ENCODE results near the gene IMP4. TPM values are rescaled to one million over a fixed set of nuclear protein-coding genes. Genes with fewer than 3 reads are reported as not detected.

The IMP4 gene
- total and polyA plus RNA-seq, 2 of the 13 experiments (the other 11 are each of a cell fraction or from before 2014, with no cell fraction given) = 142 to 158 TPM

DNA sequence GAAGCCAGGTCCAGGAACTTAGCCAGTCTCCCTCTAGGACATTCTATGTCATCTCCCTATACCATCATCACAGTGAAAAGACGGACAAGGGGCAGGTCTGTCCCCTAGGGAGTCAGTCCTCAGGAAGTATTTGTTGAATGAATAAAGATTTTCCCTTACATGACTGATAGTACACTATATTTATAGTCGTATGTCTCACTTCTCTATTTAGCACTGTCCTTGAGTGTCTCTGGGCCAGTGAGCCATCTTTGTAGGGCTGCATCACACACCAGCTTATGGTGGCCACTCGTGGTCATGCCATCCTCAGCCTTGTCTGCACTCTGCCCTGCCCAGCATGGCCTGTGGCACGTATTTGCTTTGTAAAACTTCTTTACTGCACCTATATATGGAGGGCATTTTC is 38.9 kb downstream of the IMP4 start (continued):
- TF ChIP-seq, protein P1, sequence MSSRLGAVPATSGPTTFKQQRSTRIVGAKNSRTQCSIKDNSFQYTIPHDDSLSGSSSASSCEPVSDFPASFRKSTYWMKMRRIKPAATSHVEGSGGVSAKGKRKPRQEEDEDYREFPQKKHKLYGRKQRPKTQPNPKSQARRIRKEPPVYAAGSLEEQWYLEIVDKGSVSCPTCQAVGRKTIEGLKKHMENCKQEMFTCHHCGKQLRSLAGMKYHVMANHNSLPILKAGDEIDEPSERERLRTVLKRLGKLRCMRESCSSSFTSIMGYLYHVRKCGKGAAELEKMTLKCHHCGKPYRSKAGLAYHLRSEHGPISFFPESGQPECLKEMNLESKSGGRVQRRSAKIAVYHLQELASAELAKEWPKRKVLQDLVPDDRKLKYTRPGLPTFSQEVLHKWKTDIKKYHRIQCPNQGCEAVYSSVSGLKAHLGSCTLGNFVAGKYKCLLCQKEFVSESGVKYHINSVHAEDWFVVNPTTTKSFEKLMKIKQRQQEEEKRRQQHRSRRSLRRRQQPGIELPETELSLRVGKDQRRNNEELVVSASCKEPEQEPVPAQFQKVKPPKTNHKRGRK (CRISPR knock-in tag; IDR thresholded peaks at IDR 0.05) = no peak
- TF ChIP-seq, protein P2, sequence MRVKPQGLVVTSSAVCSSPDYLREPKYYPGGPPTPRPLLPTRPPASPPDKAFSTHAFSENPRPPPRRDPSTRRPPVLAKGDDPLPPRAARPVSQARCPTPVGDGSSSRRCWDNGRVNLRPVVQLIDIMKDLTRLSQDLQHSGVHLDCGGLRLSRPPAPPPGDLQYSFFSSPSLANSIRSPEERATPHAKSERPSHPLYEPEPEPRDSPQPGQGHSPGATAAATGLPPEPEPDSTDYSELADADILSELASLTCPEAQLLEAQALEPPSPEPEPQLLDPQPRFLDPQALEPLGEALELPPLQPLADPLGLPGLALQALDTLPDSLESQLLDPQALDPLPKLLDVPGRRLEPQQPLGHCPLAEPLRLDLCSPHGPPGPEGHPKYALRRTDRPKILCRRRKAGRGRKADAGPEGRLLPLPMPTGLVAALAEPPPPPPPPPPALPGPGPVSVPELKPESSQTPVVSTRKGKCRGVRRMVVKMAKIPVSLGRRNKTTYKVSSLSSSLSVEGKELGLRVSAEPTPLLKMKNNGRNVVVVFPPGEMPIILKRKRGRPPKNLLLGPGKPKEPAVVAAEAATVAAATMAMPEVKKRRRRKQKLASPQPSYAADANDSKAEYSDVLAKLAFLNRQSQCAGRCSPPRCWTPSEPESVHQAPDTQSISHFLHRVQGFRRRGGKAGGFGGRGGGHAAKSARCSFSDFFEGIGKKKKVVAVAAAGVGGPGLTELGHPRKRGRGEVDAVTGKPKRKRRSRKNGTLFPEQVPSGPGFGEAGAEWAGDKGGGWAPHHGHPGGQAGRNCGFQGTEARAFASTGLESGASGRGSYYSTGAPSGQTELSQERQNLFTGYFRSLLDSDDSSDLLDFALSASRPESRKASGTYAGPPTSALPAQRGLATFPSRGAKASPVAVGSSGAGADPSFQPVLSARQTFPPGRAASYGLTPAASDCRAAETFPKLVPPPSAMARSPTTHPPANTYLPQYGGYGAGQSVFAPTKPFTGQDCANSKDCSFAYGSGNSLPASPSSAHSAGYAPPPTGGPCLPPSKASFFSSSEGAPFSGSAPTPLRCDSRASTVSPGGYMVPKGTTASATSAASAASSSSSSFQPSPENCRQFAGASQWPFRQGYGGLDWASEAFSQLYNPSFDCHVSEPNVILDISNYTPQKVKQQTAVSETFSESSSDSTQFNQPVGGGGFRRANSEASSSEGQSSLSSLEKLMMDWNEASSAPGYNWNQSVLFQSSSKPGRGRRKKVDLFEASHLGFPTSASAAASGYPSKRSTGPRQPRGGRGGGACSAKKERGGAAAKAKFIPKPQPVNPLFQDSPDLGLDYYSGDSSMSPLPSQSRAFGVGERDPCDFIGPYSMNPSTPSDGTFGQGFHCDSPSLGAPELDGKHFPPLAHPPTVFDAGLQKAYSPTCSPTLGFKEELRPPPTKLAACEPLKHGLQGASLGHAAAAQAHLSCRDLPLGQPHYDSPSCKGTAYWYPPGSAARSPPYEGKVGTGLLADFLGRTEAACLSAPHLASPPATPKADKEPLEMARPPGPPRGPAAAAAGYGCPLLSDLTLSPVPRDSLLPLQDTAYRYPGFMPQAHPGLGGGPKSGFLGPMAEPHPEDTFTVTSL (CRISPR knock-in tag; IDR thresholded peaks at IDR 0.05; ENCODE audit: borderline replicate concordance) = no peak
- TF ChIP-seq NCOA2 (CRISPR knock-in tag; IDR thresholded peaks at IDR 0.05) (no peak), ZBTB7A (CRISPR knock-in tag; IDR thresholded peaks at IDR 0.05) (no peak)

DNA sequence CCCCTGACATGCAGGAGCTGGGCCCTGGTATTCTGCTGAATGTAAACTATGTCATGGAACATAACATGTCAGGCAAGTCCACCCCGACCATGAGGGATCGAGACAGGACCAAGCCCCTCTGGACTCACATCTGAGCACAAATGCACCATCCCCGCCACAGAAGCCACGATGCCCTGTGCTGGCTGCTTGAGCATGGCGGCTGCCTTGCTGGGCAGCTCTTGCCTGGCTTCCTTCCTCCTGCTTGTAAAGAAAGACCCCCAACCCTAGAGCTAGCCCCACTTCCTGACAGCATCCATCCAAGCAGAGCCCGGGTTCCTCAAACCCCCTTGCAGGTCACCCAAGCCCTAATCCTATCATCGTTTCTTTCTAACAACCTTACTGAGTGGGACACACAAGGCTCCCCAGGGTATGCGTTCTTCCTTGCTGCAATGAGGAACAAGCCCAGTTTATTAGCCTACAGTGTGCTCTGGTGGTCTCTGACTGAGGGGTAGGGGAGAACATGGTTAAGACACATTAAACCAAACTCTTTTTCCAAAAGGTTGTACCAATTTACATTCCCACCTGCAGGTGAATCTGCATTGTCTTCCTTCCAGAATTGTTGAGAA is 39.7 kb downstream of the IMP4 start:
- H3K79me2 ChIP-seq (ENCODE audit: insufficient read depth, low read length) = no peaks in the 10 kb centered on the region
- H3K36me3 ChIP-seq (replicated peaks in 1 of 2; ENCODE audit: control insufficient read depth in 1 of 2, insufficient read depth in 2 of 2, low read length in 2 of 2) = no peaks in the 10 kb centered on the region
- no peak overlapping the region for H3K4me2 ChIP-seq (ENCODE audit: low read depth, low read length)
- WGBS (ENCODE audit: low lambda C conversion rate) = 35% methylated on average over 7 of the region's 8 CpGs
- no peak overlapping the region for H3K27ac ChIP-seq (ENCODE audit: extremely low read length, insufficient read depth, low read length)
- ATAC-seq (no peak), FAIRE-seq (no peak), DNase-seq (ENCODE audit: low spot score) (no peak)
- in situ Hi-C loops (cut with HindIII; ENCODE audit: extremely low pct_ligation_motif_present, low pct_unique_long_range_greater_than_20kb) = no loop called here
- ChIA-PET POLR2A (no interaction called here), CTCF (ENCODE audit: low intra/inter-chr PET ratio, low total read pairs) (no interaction called here)
- no peaks in the 10 kb centered on the region for H3K4me1 ChIP-seq (ENCODE audit: insufficient read depth, low read length)
- no peaks in the 10 kb centered on the region for H3K9me3 ChIP-seq (ENCODE audit: low read length)
- BruUV-seq (replicated peaks) = no TSS peak
- no peaks in the 10 kb centered on the region for H4K20me1 ChIP-seq (ENCODE audit: insufficient read depth, low read length)
- no peak overlapping the region for H3K4me3 ChIP-seq (replicated peaks in 1 of 3; ENCODE audit: insufficient read depth in 1 of 3, low read depth in 2 of 3, low read length in 3 of 3)
- peaks cover 4 to 28% of the 10 kb centered on the region in 2 experiments for H3K27me3 ChIP-seq (ENCODE audit: control insufficient read depth in 1 of 2, insufficient read depth in 2 of 2, low read length in 2 of 2)
- intact Hi-C loops (cut with micrococcal nuclease; ENCODE audit: unreplicated experiment) = no loop called here
- TF ChIP-seq ATF7 (IDR thresholded peaks at IDR 0.05) (no peak), ATF7 (CRISPR knock-in tag; IDR thresholded peaks at IDR 0.05) (no peak), ZNF12 (CRISPR knock-in tag; IDR thresholded peaks at IDR 0.05) (peak; percentile 75)
- H2AFZ ChIP-seq (ENCODE audit: low read length) = no peak overlapping the region
- no peak overlapping the region for H3K9ac ChIP-seq (ENCODE audit: insufficient read depth, low read depth, low read length)
